Vagina (tissue), 2 donors: Measurements from ENCODE around the gene NMUR2. TPM values are rescaled to one million over a fixed set of nuclear protein-coding genes. Genes with fewer than 3 reads are reported as not detected.

Experiments
- DNase-seq, 2 donors: peaks; one replicate each; pipeline ENCODE4 v3.0.0-alpha.2; 2017; ENCODE audit errors: extremely low spot score in 2 of 2
- H3K27ac ChIP-seq: fragments of 200-600 bp; sonication (generic); one replicate; pipeline ENCODE4 v1.5.1; 2019
- H3K27me3 ChIP-seq: fragments of 200-600 bp; sonication (generic); one replicate; pipeline ENCODE4 v1.5.1; 2019
- H3K36me3 ChIP-seq, 2 donors: fragments of 200-600 bp; sonication (generic); one replicate each; pipeline ENCODE4 v1.5.1; 2017 to 2019
- H3K4me1 ChIP-seq: fragments of 200-600 bp; sonication (generic); one replicate; pipeline ENCODE4 v1.5.1; 2019
- H3K4me3 ChIP-seq, 2 donors: fragments of 200-600 bp; sonication (generic); 1 replicate in 1 of 2; 2 replicates in 1 of 2; pipeline ENCODE4 v1.5.1; 2016 to 2019
- H3K9me3 ChIP-seq: fragments of 200-600 bp; sonication (generic); one replicate; pipeline ENCODE4 v1.5.1; 2019
- POLR2A ChIP-seq, 2 donors: fragments of 450-650 bp; IDR thresholded peaks; one replicate each; pipeline ENCODE4 v1.6.1; 2017; ENCODE audit warnings: antibody characterized with exemption in 2 of 2, mild to moderate bottlenecking in 2 of 2, moderate library complexity in 2 of 2
- POLR2AphosphoS5 ChIP-seq, 2 donors: sonication (generic); formaldehyde crosslinking; IDR thresholded peaks; one replicate each; pipeline ENCODE4 v1.9.0; 2017; ENCODE audit warnings: antibody characterized with exemption in 2 of 2, mild to moderate bottlenecking in 2 of 2, low read depth in 1 of 2; ENCODE audit not compliant: insufficient read depth in 1 of 2
- intact Hi-C: fragments of 100-400 bp; cut with DNase I; formaldehyde crosslinking; loops from one replicate; pipeline ENCODE4 v1.15.1; 2023
- total RNA-seq: library from RNA; depleted of rRNA; stranded (reverse); fragments of >200 nt; gene quantifications from one replicate; pipeline ENCODE4 v1.2.3, GENCODE V29; 2016
- TF ChIP-seq, protein P1 (sequence below), 3 experiments: fragments of 450-650 bp in 2 of 3; fragments of 200-600 bp in 1 of 3; sonication (generic) in 1 of 3; IDR thresholded peaks; one replicate each; pipeline ENCODE4 v1.5.1; 2017 to 2019; ENCODE audit warnings: antibody characterized with exemption in 3 of 3, mild to moderate bottlenecking in 2 of 3, moderate library complexity in 2 of 3

Gene NMUR2, protein sequence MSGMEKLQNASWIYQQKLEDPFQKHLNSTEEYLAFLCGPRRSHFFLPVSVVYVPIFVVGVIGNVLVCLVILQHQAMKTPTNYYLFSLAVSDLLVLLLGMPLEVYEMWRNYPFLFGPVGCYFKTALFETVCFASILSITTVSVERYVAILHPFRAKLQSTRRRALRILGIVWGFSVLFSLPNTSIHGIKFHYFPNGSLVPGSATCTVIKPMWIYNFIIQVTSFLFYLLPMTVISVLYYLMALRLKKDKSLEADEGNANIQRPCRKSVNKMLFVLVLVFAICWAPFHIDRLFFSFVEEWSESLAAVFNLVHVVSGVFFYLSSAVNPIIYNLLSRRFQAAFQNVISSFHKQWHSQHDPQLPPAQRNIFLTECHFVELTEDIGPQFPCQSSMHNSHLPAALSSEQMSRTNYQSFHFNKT
- not detected for total RNA-seq

- H3K27ac ChIP-seq: no peak within 1 kb of the TSS
- H3K4me3 ChIP-seq: no peak within 1 kb of the TSS
- no peak for DNase-seq
- no peak for TF ChIP-seq POLR2A (IDR thresholded peaks at IDR 0.05)
- TF ChIP-seq POLR2AphosphoS5 (IDR thresholded peaks at IDR 0.05; ENCODE audit: insufficient read depth in 1 of 2, low read depth in 1 of 2): no peak
- TF ChIP-seq, protein P1, sequence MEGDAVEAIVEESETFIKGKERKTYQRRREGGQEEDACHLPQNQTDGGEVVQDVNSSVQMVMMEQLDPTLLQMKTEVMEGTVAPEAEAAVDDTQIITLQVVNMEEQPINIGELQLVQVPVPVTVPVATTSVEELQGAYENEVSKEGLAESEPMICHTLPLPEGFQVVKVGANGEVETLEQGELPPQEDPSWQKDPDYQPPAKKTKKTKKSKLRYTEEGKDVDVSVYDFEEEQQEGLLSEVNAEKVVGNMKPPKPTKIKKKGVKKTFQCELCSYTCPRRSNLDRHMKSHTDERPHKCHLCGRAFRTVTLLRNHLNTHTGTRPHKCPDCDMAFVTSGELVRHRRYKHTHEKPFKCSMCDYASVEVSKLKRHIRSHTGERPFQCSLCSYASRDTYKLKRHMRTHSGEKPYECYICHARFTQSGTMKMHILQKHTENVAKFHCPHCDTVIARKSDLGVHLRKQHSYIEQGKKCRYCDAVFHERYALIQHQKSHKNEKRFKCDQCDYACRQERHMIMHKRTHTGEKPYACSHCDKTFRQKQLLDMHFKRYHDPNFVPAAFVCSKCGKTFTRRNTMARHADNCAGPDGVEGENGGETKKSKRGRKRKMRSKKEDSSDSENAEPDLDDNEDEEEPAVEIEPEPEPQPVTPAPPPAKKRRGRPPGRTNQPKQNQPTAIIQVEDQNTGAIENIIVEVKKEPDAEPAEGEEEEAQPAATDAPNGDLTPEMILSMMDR (IDR thresholded peaks at IDR 0.05): no peak
- no peaks in the 10 kb centered on the region for H3K4me1 ChIP-seq
- H3K36me3 ChIP-seq: no peaks in the 10 kb centered on the region
- no peaks in the 10 kb centered on the region for H3K27me3 ChIP-seq
- H3K9me3 ChIP-seq: no peaks in the 10 kb centered on the region
- intact Hi-C loops: no loop called here
Measured at GRCh38 chr5:152405145-152405544, at the start of gene NMUR2. NMUR2 (minus strand) TSS chr5:152405279; CDS start chr5:152405113, 166 bp downstream.

DNA sequence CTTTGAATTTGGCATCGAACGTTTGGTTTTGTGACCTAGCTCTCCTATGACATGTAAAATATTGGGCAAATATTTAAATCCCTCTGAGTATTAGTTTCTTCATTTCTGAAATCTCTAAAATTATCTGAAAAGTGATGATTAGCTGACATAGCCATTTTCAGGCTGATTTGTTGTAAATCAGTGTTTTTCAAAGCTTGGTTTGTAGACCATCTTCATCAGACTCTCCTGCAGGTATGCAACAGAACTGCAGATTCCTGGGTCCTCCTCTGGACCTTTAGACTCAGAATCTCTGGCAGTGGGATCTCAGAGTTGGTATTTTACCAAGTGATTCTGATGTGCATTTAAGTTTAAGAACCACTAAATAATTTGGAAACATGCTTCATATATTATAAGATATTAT, 38.9 kb upstream of the NMUR2 start:
- no peaks in the 10 kb centered on the region for H3K4me1 ChIP-seq
- H3K27me3 ChIP-seq: no peaks in the 10 kb centered on the region
- no peak for TF ChIP-seq POLR2A (IDR thresholded peaks at IDR 0.05)
- TF ChIP-seq POLR2AphosphoS5 (IDR thresholded peaks at IDR 0.05; ENCODE audit: insufficient read depth in 1 of 2, low read depth in 1 of 2): no peak
- TF ChIP-seq, protein P1 (IDR thresholded peaks at IDR 0.05): no peak
- H3K4me3 ChIP-seq: no peak overlapping the region
- intact Hi-C loops: no loop called here
- DNase-seq: no peak
- no peaks in the 10 kb centered on the region for H3K9me3 ChIP-seq
- H3K27ac ChIP-seq: no peak overlapping the region
- no peaks in the 10 kb centered on the region for H3K36me3 ChIP-seq

- no peak for DNase-seq
- TF ChIP-seq POLR2A (IDR thresholded peaks at IDR 0.05) (no peak), POLR2AphosphoS5 (IDR thresholded peaks at IDR 0.05; ENCODE audit: insufficient read depth in 1 of 2, low read depth in 1 of 2) (no peak)
- TF ChIP-seq, protein P1 (IDR thresholded peaks at IDR 0.05): no peak
- intact Hi-C loops: no loop called here
- Histone ChIP-seq H3K9me3 (no peaks in the 10 kb centered on the region), H3K27me3 (no peaks in the 10 kb centered on the region), H3K27ac (no peak overlapping the region), H3K4me1 (no peaks in the 10 kb centered on the region), H3K4me3 (no peak overlapping the region), H3K36me3 (no peaks in the 10 kb centered on the region)
Measured at GRCh38 chr5:152439791-152440190, 34.7 kb upstream of the NMUR2 start.

DNA sequence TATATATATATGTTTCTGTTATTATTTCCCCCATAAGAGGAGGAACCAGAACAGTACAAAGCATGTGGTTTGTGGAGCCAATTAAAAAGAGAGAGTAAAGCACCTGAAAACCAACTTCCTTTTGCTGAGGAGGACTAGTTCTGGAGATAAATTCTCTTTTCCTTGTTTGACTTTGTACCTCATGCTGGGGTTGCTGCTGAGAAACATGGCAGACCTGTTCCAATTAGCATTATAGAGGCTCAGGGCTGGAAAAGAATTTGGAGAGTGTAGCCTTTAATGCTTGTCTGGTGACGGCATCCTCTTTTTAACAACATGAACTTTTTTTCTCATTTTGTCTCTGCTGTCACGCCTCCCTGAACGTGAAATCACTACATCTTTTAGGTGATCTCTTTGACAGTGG, 32.8 kb upstream of the NMUR2 start:
- H3K36me3 ChIP-seq: no peaks in the 10 kb centered on the region
- TF ChIP-seq POLR2AphosphoS5 (IDR thresholded peaks at IDR 0.05; ENCODE audit: insufficient read depth in 1 of 2, low read depth in 1 of 2) (no peak), POLR2A (IDR thresholded peaks at IDR 0.05) (no peak)
- TF ChIP-seq, protein P1 (IDR thresholded peaks at IDR 0.05): no peak
- H3K4me1 ChIP-seq: no peaks in the 10 kb centered on the region
- no peak overlapping the region for H3K4me3 ChIP-seq
- no peak overlapping the region for H3K27ac ChIP-seq
- H3K9me3 ChIP-seq: no peaks in the 10 kb centered on the region
- intact Hi-C loops: no loop called here
- H3K27me3 ChIP-seq: no peaks in the 10 kb centered on the region
- DNase-seq: no peak

GRCh38 chr5:152427721-152428120, 22.6 kb upstream of the NMUR2 start:
- TF ChIP-seq, protein P1 (IDR thresholded peaks at IDR 0.05): no peak
- TF ChIP-seq POLR2A (IDR thresholded peaks at IDR 0.05) (no peak), POLR2AphosphoS5 (IDR thresholded peaks at IDR 0.05; ENCODE audit: insufficient read depth in 1 of 2, low read depth in 1 of 2) (no peak)
- Histone ChIP-seq H3K27ac (no peak overlapping the region), H3K27me3 (no peaks in the 10 kb centered on the region), H3K9me3 (no peaks in the 10 kb centered on the region), H3K4me3 (no peak overlapping the region), H3K36me3 (no peaks in the 10 kb centered on the region), H3K4me1 (no peaks in the 10 kb centered on the region)
- intact Hi-C loops: no loop called here
- DNase-seq: no peak
